ENCODE data around the gene TUT1.
"Not testable (repeated sequence)": the region's sequence is repeated elsewhere in the genome, so short reads cannot be mapped to it uniquely, and the experiment has no call there.

TUT1 gene

DNA sequence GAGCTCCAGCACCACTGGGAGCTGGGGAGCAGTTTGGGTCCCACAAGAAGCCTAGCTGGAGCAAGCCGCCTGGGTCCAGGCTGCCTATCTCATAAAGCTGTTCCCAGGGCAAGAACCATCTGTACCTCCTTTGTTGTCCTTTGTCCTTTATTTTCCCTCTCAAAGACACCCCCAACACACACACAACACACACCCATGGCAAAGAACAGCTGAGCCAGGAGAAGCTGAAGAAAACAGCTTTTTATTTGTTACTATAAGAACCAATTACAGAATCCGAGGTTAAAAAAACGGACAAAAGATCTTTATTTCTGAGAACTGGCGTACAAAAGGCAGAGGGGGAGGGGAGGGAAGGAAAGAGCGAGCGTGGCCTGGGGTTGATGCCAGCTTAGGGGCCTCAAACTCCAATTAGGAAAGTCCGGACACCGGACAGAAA, 1.7 kb upstream of the TUT1 start:
- DNase-seq (ENCODE audit: low read depth): no peak
- H3K4me3 ChIP-seq (ENCODE audit: control insufficient read depth, low read depth, low read length): no peak overlapping the region
- TF ChIP-seq, protein P1, sequence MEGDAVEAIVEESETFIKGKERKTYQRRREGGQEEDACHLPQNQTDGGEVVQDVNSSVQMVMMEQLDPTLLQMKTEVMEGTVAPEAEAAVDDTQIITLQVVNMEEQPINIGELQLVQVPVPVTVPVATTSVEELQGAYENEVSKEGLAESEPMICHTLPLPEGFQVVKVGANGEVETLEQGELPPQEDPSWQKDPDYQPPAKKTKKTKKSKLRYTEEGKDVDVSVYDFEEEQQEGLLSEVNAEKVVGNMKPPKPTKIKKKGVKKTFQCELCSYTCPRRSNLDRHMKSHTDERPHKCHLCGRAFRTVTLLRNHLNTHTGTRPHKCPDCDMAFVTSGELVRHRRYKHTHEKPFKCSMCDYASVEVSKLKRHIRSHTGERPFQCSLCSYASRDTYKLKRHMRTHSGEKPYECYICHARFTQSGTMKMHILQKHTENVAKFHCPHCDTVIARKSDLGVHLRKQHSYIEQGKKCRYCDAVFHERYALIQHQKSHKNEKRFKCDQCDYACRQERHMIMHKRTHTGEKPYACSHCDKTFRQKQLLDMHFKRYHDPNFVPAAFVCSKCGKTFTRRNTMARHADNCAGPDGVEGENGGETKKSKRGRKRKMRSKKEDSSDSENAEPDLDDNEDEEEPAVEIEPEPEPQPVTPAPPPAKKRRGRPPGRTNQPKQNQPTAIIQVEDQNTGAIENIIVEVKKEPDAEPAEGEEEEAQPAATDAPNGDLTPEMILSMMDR (IDR thresholded peaks at IDR 0.05; ENCODE audit: control insufficient read depth, insufficient read depth, low read depth, low read length, missing control alignments): no peak

DNA sequence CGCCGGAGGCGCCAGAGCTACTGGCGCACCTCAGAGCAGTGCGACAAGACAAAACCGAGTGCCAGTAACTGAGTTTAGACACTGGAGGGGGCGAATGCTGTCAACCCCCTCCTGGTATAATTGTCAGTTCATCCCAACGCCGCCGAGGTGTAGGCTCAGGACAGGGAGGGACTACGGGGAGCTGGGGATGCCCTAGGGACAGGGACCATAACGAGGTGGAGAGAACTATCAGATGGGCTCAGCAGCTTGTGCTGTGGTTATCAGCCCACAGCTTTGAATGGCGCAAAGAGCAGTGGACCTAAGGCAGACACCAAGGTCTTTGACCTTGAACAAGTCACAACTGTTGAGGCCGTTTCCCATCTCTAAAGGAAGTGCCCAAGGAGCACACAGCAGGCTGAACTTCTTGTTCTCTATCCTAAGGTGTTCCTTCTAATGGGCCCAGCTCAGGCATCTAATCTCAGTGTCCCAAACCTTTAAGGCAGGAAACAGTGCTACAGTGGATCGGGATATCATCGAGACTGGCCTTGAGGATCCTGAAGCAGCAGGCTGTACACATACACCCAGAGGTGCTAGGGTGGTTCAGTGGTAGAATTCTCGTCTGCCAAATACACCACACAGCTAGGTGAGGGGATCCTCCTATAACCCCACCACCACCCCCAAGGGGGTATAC, 958 bp upstream of the TUT1 start:
- TF ChIP-seq, protein P1 (IDR thresholded peaks at IDR 0.05; ENCODE audit: control insufficient read depth, insufficient read depth, low read depth, low read length, missing control alignments): no peak
- DNase-seq (ENCODE audit: low read depth): no peak
- peak overlapping the region; percentile 80 for H3K4me3 ChIP-seq (ENCODE audit: control insufficient read depth, low read depth, low read length)

GRCh38 chr11:62588966-62589637, 2.2 kb downstream of the TUT1 start:
- no peak for DNase-seq (ENCODE audit: low read depth)
- no peak overlapping the region for H3K4me3 ChIP-seq (ENCODE audit: control insufficient read depth, low read depth, low read length)
- TF ChIP-seq, protein P1 (IDR thresholded peaks at IDR 0.05; ENCODE audit: control insufficient read depth, insufficient read depth, low read depth, low read length, missing control alignments): peak; percentile 30

DNA sequence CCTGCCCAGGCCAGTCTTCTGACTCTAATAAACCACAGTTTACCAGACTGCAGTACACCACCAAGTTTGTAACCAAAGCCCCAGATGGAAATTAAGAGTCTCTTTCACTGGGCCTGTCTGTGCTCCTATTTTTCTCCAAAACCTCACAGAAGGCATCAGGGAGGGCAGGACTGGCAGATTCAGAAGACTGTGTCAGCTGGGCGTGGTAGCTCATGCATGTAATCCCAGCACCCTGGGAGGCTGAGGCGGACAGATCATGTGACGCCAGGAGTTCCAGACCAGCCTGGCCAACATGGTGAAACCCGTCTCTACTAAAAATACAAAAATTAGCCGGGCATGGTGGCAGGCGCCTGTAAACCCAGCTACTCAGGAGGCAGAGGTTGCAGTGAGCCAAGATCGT, 6.0 kb downstream of the TUT1 start:
- not testable (repeated sequence) for DNase-seq (ENCODE audit: low read depth); H3K4me3 ChIP-seq (ENCODE audit: control insufficient read depth, low read depth, low read length)

DNA sequence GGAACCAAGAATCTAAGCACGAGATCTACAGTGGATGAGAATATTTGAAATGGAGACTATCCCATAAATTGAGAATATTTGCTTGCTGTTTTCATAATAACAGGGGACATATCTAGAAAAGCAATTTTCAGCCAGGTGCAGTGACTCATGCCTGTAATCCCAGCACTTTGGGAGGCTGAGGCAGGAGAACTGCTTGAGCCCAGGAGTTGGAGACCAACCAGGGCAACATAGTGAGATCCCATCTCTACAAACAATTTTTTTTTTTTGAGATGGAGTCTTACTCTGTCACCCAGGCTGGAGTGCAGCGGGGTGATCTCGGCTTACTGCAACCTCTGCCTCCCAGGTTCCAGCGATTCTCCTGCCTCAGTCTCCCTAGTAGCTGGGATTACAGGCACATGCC, 9.6 kb downstream of the TUT1 start:
- not testable (repeated sequence) for H3K4me3 ChIP-seq (ENCODE audit: control insufficient read depth, low read depth, low read length); DNase-seq (ENCODE audit: low read depth)

GRCh38 chr11:62580959-62581715, 10.2 kb downstream of the TUT1 start:
- H3K4me3 ChIP-seq (ENCODE audit: control insufficient read depth, low read depth, low read length): no peak overlapping the region
- DNase-seq (ENCODE audit: low read depth): no peak
- TF ChIP-seq, protein P1 (IDR thresholded peaks at IDR 0.05; ENCODE audit: control insufficient read depth, insufficient read depth, low read depth, low read length, missing control alignments): no peak

DNA sequence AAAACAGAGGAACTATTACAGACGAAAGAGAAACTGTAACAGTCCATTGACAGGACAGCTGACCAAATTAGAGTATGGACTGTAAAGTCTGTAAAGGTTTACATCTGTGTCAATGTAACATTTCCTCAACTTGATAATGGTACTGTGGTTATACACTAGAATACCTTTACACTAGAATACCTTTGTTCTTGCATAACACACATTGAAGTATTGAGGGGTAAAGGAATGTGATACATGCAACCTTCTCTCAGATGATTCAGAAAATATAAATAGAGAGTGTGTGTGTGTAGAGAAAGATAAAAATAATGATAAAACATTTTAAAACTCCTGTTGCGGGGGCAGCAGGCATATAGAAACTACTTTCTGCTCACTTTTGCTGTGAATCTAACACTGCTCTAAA, 12.1 kb downstream of the TUT1 start:
- H3K4me3 ChIP-seq (ENCODE audit: control insufficient read depth, low read depth, low read length): no peak overlapping the region
- DNase-seq (ENCODE audit: low read depth): no peak
- TF ChIP-seq, protein P1 (IDR thresholded peaks at IDR 0.05; ENCODE audit: control insufficient read depth, insufficient read depth, low read depth, low read length, missing control alignments): no peak

Measured in AG09309 (cell line).